Neutrophil (primary cell): ENCODE measurements around the gene CETP.
A peak's percentile ranks its signal among the peaks of the same experiment; 100 is the strongest.

ENCODE experiments used
- H3K27ac ChIP-seq: fragments of 200-600 bp; sonication (generic); 2 replicates; pipeline ENCODE4 v1.5.1; 2016; ENCODE audit warnings: mild to moderate bottlenecking, moderate library complexity
- H3K27me3 ChIP-seq: fragments of 200-600 bp; sonication (generic); 2 replicates; pipeline ENCODE4 v1.6.0; 2016; ENCODE audit warnings: mild to moderate bottlenecking
- H3K36me3 ChIP-seq: fragments of 200-600 bp; sonication (generic); 2 replicates; pipeline ENCODE4 v1.5.1; 2017
- H3K4me1 ChIP-seq, 2 experiments: fragments of 200-600 bp in 1 of 2; sonication (generic) in 1 of 2; 1 replicate in 1 of 2; 2 replicates in 1 of 2; pipeline versions ENCODE4 v1.5.1 to v1.6.1; 2013 to 2016; ENCODE audit warnings: low read depth in 1 of 2, low read length in 1 of 2, mild to moderate bottlenecking in 1 of 2, moderate library complexity in 1 of 2; ENCODE audit not compliant: control insufficient read depth in 1 of 2, insufficient read depth in 1 of 2
- H3K4me3 ChIP-seq, 2 experiments: fragments of 200-600 bp in 1 of 2; sonication (generic) in 1 of 2; 1 replicate in 1 of 2; 2 replicates in 1 of 2; pipeline ENCODE4 v1.5.1; 2013 to 2016; ENCODE audit warnings: low read depth in 1 of 2, low read length in 1 of 2, mild to moderate bottlenecking in 1 of 2, moderate library complexity in 1 of 2
- H3K9me3 ChIP-seq: fragments of 200-600 bp; sonication (generic); 2 replicates; pipeline ENCODE4 v1.5.1; 2016
- TF ChIP-seq, protein P1 (sequence below): fragments of 200-600 bp; sonication (generic); IDR thresholded peaks from 2 replicates; pipeline ENCODE4 v1.5.1; 2016; ENCODE audit warnings: antibody characterized with exemption

CETP gene

DNA sequence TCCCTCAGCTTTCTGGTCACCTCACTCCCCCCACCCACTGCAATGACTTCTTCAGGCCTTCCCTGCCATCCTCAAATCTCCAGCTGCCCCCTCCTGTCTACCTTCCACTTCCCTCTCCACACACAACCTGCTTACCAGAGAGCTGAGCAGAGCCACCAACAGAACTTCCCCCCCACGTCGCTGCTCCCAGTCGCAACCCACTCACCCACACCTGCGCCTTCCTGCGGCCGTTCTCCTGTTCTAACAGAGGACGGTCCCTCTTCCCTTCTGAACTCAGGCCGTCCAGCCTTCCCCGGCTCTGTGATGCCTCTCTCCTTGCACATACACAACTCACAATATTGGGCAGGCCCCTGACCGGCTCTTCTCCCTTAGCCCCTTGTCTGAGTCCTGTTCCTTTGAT, 14.0 kb downstream of the CETP start:
- Histone ChIP-seq H3K27ac (no peak overlapping the region), H3K4me1 (peaks cover 35 to 54% of the 10 kb centered on the region in 2 experiments), H3K4me3 (no peak overlapping the region), H3K9me3 (no peaks in the 10 kb centered on the region), H3K36me3 (no peaks in the 10 kb centered on the region), H3K27me3 (no peaks in the 10 kb centered on the region)
- TF ChIP-seq, protein P1, sequence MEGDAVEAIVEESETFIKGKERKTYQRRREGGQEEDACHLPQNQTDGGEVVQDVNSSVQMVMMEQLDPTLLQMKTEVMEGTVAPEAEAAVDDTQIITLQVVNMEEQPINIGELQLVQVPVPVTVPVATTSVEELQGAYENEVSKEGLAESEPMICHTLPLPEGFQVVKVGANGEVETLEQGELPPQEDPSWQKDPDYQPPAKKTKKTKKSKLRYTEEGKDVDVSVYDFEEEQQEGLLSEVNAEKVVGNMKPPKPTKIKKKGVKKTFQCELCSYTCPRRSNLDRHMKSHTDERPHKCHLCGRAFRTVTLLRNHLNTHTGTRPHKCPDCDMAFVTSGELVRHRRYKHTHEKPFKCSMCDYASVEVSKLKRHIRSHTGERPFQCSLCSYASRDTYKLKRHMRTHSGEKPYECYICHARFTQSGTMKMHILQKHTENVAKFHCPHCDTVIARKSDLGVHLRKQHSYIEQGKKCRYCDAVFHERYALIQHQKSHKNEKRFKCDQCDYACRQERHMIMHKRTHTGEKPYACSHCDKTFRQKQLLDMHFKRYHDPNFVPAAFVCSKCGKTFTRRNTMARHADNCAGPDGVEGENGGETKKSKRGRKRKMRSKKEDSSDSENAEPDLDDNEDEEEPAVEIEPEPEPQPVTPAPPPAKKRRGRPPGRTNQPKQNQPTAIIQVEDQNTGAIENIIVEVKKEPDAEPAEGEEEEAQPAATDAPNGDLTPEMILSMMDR, result no peak

DNA sequence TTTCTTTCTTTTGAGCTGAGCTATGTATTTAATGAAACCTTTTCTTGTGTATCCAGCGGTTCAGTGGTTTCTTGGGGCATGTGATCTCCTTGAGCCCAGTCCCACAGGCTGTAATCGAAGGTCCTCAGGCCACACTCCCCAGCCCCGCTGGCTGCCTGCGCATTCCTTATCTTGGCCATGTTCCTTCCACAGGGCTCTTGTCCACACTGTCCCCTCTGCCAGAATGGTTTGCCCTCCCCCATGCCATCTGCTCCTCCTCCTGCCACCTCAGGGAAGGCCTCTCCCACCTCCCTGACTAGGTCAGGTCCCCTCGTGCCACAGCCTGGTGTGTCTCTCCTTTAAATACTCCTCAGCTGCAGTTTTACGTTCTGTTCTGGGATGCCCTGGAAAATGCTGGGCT, 15.5 kb downstream of the CETP start:
- TF ChIP-seq, protein P1, result no peak
- Histone ChIP-seq H3K4me3 (no peak overlapping the region), H3K9me3 (no peaks in the 10 kb centered on the region), H3K27ac (no peak overlapping the region), H3K4me1 (peaks cover 35 to 54% of the 10 kb centered on the region in 2 experiments), H3K27me3 (no peaks in the 10 kb centered on the region), H3K36me3 (no peaks in the 10 kb centered on the region)

DNA sequence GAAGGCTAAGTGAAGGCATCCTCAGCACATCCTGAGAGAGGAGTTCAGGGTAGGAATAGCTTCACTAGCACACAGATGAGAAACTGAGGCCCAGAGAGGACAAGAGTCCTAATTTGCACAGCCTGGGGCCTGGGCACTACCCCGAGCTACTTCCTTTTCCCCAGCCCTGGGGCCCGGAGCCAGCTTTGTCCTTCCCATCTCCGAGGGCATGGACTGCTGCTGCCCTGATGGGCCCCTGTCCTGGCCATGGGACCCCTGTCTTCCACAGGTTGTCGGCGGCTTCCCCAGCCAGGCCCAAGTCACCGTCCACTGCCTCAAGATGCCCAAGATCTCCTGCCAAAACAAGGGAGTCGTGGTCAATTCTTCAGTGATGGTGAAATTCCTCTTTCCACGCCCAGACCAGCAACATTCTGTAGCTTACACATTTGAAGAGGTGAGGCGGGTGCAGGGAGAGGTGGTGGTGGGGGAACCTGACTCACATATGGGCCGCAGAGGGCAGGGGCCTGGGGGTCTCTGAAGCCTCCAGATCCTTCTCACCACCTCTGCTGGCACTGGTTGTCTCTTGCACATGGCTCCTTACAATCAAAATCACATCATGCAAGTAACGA, 16.2 kb downstream of the CETP start:
- Histone ChIP-seq H3K4me3 (no peak overlapping the region), H3K27ac (peak overlapping the region; percentile 65), H3K36me3 (no peaks in the 10 kb centered on the region), H3K4me1 (peaks cover 30 to 47% of the 10 kb centered on the region in 2 experiments), H3K27me3 (no peaks in the 10 kb centered on the region), H3K9me3 (no peaks in the 10 kb centered on the region)
- TF ChIP-seq, protein P1, result no peak

DNA sequence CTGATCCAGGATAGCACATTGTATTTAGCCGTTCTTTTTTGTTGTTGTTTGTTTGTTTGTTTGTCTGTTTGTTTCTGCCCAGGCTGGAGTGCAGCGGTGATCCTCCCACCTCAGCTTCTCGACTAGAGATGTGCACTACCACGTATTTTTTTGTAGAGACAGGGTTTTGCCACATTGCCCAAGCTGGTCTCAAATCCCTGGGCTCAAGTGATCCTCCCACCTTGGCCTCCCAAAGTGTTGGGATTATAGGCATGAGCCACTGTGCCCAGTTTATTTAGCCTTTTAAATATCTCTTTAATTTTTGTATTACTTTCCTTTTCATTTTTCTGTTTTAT, 18.4 kb downstream of the CETP start:
- Histone ChIP-seq H3K9me3 (no peaks in the 10 kb centered on the region), H3K27ac (no peak overlapping the region), H3K4me1 (peaks cover 15 to 31% of the 10 kb centered on the region in 2 experiments), H3K4me3 (no peak overlapping the region), H3K36me3 (no peaks in the 10 kb centered on the region), H3K27me3 (no peaks in the 10 kb centered on the region)
- TF ChIP-seq, protein P1, result no peak

DNA sequence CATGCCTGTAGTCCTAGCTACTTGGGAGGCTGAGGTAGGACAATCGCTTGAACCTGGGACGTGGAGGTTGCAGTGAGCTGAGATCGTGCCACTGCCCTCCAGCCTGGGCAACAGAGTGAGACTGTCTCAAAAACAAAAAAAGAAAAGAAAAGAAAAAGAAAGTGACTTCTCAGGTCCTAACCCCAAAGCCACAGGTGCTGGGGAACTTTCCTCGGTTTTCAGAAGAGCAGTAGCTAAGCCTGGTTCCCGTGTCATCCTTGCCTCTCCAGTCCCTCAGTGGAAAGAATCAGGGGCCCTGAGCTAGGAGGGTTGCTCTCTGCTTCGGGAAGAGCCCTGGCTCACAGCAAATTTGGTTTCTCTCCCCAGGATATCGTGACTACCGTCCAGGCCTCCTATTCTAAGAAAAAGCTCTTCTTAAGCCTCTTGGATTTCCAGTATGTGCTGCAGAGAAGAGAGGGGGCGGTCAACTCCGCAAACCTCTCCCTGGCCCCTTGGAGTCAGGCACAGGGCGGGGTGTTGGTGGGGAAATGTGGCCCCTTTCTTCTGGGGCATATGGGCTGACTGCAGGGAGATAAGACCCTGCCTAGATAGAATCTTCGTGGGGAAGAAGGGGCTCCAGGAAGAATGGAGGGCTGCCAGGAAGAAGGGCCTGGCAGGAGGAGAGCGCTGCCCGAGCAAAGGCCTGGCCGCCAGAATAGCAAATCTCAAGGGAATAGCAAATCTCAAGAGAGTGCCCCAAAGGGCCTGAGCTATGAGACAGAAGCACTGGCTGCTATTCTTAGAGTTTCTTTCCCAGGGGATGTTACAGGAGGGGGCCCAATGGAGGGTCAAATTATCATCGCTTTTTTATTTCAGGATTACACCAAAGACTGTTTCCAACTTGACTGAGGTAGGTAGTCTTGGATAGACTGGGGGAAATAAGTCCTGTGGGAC, 19.3 kb downstream of the CETP start:
- Histone ChIP-seq H3K4me1 (peaks cover 10 to 26% of the 10 kb centered on the region in 2 experiments), H3K4me3 (no peak overlapping the region), H3K27me3 (no peaks in the 10 kb centered on the region), H3K27ac (no peak overlapping the region), H3K36me3 (no peaks in the 10 kb centered on the region), H3K9me3 (no peaks in the 10 kb centered on the region)
- TF ChIP-seq, protein P1, result no peak
